GM23338 (cell line): Measurements from ENCODE around the gene RIMKLB. TPM values are rescaled to one million over a fixed set of nuclear protein-coding genes. Genes with fewer than 3 reads are reported as not detected.
A peak's percentile ranks its signal among the peaks of the same experiment; 100 is the strongest.

Source experiments
- ATAC-seq: fragments of 200-7000 bp; cut with Tn5 transposase; 3 replicates; pipeline ENCODE4 v1.9.1; 2020
- DNase-seq: peaks from one replicate; pipeline ENCODE4 v3.0.0-alpha.2; 2015; ENCODE audit warnings: low spot score
- H2AFZ ChIP-seq: fragments of 200-600 bp; sonication (generic); 2 replicates; pipeline ENCODE4 v1.8.0; 2016; ENCODE audit warnings: antibody characterized with exemption, mild to moderate bottlenecking, moderate library complexity
- H3F3A ChIP-seq: fragments of 200-600 bp; sonication (generic); replicated peaks from 2 replicates; pipeline ENCODE4 v1.8.0; 2017; ENCODE audit warnings: antibody characterized with exemption, mixed run types, low read depth
- H3K27ac ChIP-seq: fragments of 200-600 bp; sonication (generic); 2 replicates; pipeline ENCODE4 v1.6.1; 2016; ENCODE audit warnings: low read depth
- H3K27me3 ChIP-seq: fragments of 200-600 bp; sonication (generic); 2 replicates; pipeline ENCODE4 v1.8.0; 2016; ENCODE audit warnings: mild to moderate bottlenecking, mixed run types, moderate library complexity; ENCODE audit not compliant: insufficient read depth
- H3K36me3 ChIP-seq: fragments of 200-600 bp; sonication (generic); 2 replicates; pipeline ENCODE4 v1.8.0; 2016; ENCODE audit warnings: mild to moderate bottlenecking; ENCODE audit not compliant: insufficient read depth
- H3K4me1 ChIP-seq: fragments of 200-600 bp; sonication (generic); 2 replicates; pipeline ENCODE4 v1.8.0; 2016; ENCODE audit warnings: mild to moderate bottlenecking, moderate library complexity; ENCODE audit not compliant: insufficient read depth
- H3K4me2 ChIP-seq: fragments of 200-600 bp; sonication (generic); 2 replicates; pipeline ENCODE4 v1.7.1; 2017; ENCODE audit warnings: mixed run types
- H3K4me3 ChIP-seq: fragments of 200-600 bp; sonication (generic); 2 replicates; pipeline ENCODE4 v1.6.1; 2016; ENCODE audit warnings: mixed run types
- H3K79me2 ChIP-seq: fragments of 200-600 bp; sonication (generic); replicated peaks from 2 replicates; pipeline ENCODE4 v1.8.0; 2017; ENCODE audit warnings: mild to moderate bottlenecking; ENCODE audit not compliant: insufficient read depth
- H3K9me2 ChIP-seq: fragments of 200-600 bp; sonication (generic); 2 replicates; pipeline ENCODE4 v1.8.0; 2017; ENCODE audit not compliant: insufficient read depth
- H4K20me1 ChIP-seq: fragments of 200-600 bp; sonication (generic); replicated peaks from 2 replicates; pipeline ENCODE4 v1.8.0; 2017; ENCODE audit warnings: mild to moderate bottlenecking; ENCODE audit not compliant: insufficient read depth
- H3K27ac Mint-ChIP-seq: 2 replicates; pipeline ENCODE4 v1.8.0; 2020; ENCODE audit warnings: inconsistent platforms, mild to moderate bottlenecking, moderate library complexity, mixed read lengths
- H3K27me3 Mint-ChIP-seq: 3 replicates; pipeline ENCODE4 v1.8.0; 2022; ENCODE audit warnings: low read depth, mild to moderate bottlenecking, moderate library complexity, mixed read lengths, inconsistent platforms; ENCODE audit not compliant: insufficient read depth, poor library complexity
- H3K36me3 Mint-ChIP-seq: 3 replicates; pipeline ENCODE4 v1.8.0; 2021; ENCODE audit warnings: low read depth, mild to moderate bottlenecking, inconsistent platforms, moderate library complexity, mixed read lengths
- H3K4me1 Mint-ChIP-seq: 3 replicates; pipeline ENCODE4 v1.8.0; 2020; ENCODE audit warnings: mild to moderate bottlenecking, inconsistent platforms, mixed read lengths
- H3K4me3 Mint-ChIP-seq: 3 replicates; pipeline ENCODE4 v1.8.0; 2021; ENCODE audit warnings: moderate library complexity, mild to moderate bottlenecking, inconsistent platforms, mixed read lengths
- H3K9me3 Mint-ChIP-seq: 3 replicates; pipeline ENCODE4 v1.8.0; 2020; ENCODE audit warnings: moderate library complexity, mild to moderate bottlenecking, inconsistent platforms, mixed read lengths
- CREB1 ChIP-seq: fragments of 250-450 bp; sonication (Bioruptor Pico); IDR thresholded peaks from 2 replicates; pipeline ENCODE4 v1.5.0; 2020; ENCODE audit warnings: low read depth, mild to moderate bottlenecking, moderate library complexity
- CTCF ChIP-seq, 2 experiments: fragments of 200-600 bp in 1 of 2; sonication (generic) in 1 of 2; conservative IDR thresholded peaks; 2 replicates each; pipeline versions ENCODE4 v1.5.1 to v1.6.1; 2016 to 2017; ENCODE audit warnings: antibody characterized with exemption in 2 of 2, low read depth in 2 of 2, mild to moderate bottlenecking in 2 of 2, moderate library complexity in 1 of 2
- ETS1 ChIP-seq: IDR thresholded peaks from 2 replicates; pipeline ENCODE4 v1.6.1; 2016; ENCODE audit warnings: antibody characterized with exemption
- EZH2 ChIP-seq: fragments of 200-600 bp; sonication (generic); IDR thresholded peaks from one replicate; pipeline ENCODE4 v1.8.0; 2017; ENCODE audit warnings: antibody characterized with exemption, mild to moderate bottlenecking, low read depth; ENCODE audit not compliant: unreplicated experiment
- EZH2phosphoT487 ChIP-seq: fragments of 200-600 bp; sonication (generic); IDR thresholded peaks from one replicate; pipeline ENCODE4 v1.8.1; 2018; ENCODE audit warnings: antibody characterized with exemption; ENCODE audit not compliant: unreplicated experiment
- JUNB ChIP-seq: IDR thresholded peaks from one replicate; pipeline ENCODE4 v1.6.1; 2016; ENCODE audit warnings: antibody characterized with exemption; ENCODE audit not compliant: unreplicated experiment
- NANOG ChIP-seq: IDR thresholded peaks from 2 replicates; pipeline ENCODE4 v1.6.1; 2016; ENCODE audit warnings: antibody characterized with exemption, borderline replicate concordance
- POLR2AphosphoS5 ChIP-seq: IDR thresholded peaks from 2 replicates; pipeline ENCODE4 v1.6.1; 2016; ENCODE audit warnings: antibody characterized with exemption, low read depth
- REST ChIP-seq: IDR thresholded peaks from one replicate; pipeline ENCODE4 v1.6.1; 2018; ENCODE audit warnings: antibody characterized with exemption; ENCODE audit not compliant: unreplicated experiment
- ZNF114 ChIP-seq: fragments of 250-450 bp; sonication (Bioruptor Pico); IDR thresholded peaks from 2 replicates; pipeline ENCODE4 v1.5.0; 2020; ENCODE audit warnings: mild to moderate bottlenecking, moderate library complexity
- ZNF331 ChIP-seq: fragments of 250-450 bp; sonication (Bioruptor Pico); IDR thresholded peaks from 2 replicates; pipeline ENCODE4 v1.5.0; 2020; ENCODE audit warnings: low read depth, mild to moderate bottlenecking, moderate library complexity
- polyA plus RNA-seq: library from polyadenylated mRNA; unstranded; fragments of >200 nt; fragmentation: Nextera tagmentation; extraction: Ambion mirVana; gene quantifications from 2 replicates; pipeline ENCODE4 v1.2.1, GENCODE V29; 2016
- total RNA-seq: library from RNA; depleted of rRNA; stranded (reverse); fragments of >200 nt; shearing (Covaris generic); gene quantifications from 2 replicates; pipeline ENCODE4 v1.2.3, GENCODE V29; 2014

Gene RIMKLB
- total and polyA plus RNA-seq, 2 experiments from 2014 or later, result 87.0 to 104 TPM

DNA sequence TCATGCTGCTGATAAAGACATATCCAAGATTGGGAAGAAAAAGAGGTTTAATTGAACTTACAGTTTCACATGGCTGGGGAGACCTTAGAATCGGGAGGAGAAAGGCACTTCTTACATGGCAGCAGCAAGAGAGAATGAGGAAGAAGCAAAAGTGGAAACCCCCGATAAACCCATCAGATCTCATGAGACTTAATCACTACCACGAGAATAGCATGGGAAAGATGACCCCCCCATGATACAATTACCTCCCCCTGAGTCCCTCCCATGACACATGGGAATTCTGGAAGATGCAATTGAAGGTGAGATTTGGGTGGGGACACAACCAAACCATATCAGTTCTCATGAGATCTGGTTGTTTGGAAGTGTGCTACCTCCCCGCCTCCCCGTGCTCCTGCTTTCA lies 25.4 kb upstream of the RIMKLB start (continued):
- TF ChIP-seq NANOG, result no peak
- TF ChIP-seq ZNF331 (CRISPR knock-in tag), result no peak
- no peak for TF ChIP-seq REST
- no peak for TF ChIP-seq ETS1
- no peak for TF ChIP-seq JUNB
- TF ChIP-seq EZH2, result no peak
- no peak for TF ChIP-seq ZNF114 (CRISPR knock-in tag)
- no peak for TF ChIP-seq CREB1 (CRISPR knock-in tag)

DNA sequence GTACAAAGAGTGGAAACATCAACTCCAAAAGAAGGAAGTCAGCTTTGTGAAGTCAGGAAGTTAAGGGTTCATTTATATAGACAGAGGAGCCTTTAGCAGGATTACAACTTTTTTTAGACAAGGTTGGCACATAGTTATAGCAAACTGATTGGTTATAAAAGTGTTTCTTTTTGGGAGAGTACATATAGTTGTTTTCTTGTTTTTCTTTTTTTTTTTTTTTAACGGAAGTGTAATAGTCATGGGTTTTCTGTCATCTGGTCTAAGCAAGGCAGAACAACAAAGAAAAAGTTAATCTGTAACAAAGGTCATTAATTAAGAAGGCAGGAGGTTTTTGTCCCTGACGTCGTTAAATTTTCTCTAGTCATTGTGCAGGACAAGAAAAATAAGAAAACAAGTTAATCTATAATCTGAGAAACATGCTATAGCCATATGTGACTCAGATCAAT lies 22.2 kb upstream of the RIMKLB start:
- ATAC-seq (no peak), DNase-seq (no peak)
- H3K27ac Mint-ChIP-seq, result no peak overlapping the region
- TF ChIP-seq CTCF (conservative IDR thresholded peaks at IDR 0.05; ENCODE audit: low read depth in 2 of 2) (no peak), NANOG (no peak), POLR2AphosphoS5 (no peak), EZH2phosphoT487 (no peak), ZNF331 (CRISPR knock-in tag) (no peak), ZNF114 (CRISPR knock-in tag) (no peak), CREB1 (CRISPR knock-in tag) (no peak)
- H2AFZ ChIP-seq, result peak overlapping the region; percentile 56; the same call in 1 of the 2 replicates
- peaks cover 2% of the 10 kb centered on the region; the same call in 1 of the 2 replicates for H3F3A ChIP-seq
- H3K4me2 ChIP-seq, result no peak overlapping the region
- no peak overlapping the region for H3K27ac ChIP-seq
- peaks cover 6% of the 10 kb centered on the region for H3K4me1 Mint-ChIP-seq
- peaks cover 3% of the 10 kb centered on the region; the same call in 1 of the 3 replicates for H3K36me3 Mint-ChIP-seq
- H3K27me3 Mint-ChIP-seq, result peaks cover 8% of the 10 kb centered on the region
- no peaks in the 10 kb centered on the region for H4K20me1 ChIP-seq
- H3K4me3 ChIP-seq, result no peak overlapping the region
- no peaks in the 10 kb centered on the region for H3K79me2 ChIP-seq
- no peaks in the 10 kb centered on the region for H3K27me3 ChIP-seq
- H3K4me1 ChIP-seq, result peaks cover 4% of the 10 kb centered on the region; the same call in 1 of the 2 replicates
- H3K4me3 Mint-ChIP-seq, result no peak overlapping the region
- no peaks in the 10 kb centered on the region for H3K9me2 ChIP-seq
- H3K36me3 ChIP-seq, result no peaks in the 10 kb centered on the region
- H3K9me3 Mint-ChIP-seq, result peaks cover 6% of the 10 kb centered on the region; the same call in 2 of the 3 replicates
